NCI-H446 treated with DMSO at 0.1 percent for 48 hours (cell line): ENCODE results near the gene ADAP1.
"Not testable (repeated sequence)": the region's sequence is repeated elsewhere in the genome, so short reads cannot be mapped to it uniquely, and the experiment has no call there.

Source experiments
- DNase-seq: peaks from one replicate; lab custom pipeline; 2025; lab: John Stamatoyannopoulos, UW

ADAP1 gene

DNA sequence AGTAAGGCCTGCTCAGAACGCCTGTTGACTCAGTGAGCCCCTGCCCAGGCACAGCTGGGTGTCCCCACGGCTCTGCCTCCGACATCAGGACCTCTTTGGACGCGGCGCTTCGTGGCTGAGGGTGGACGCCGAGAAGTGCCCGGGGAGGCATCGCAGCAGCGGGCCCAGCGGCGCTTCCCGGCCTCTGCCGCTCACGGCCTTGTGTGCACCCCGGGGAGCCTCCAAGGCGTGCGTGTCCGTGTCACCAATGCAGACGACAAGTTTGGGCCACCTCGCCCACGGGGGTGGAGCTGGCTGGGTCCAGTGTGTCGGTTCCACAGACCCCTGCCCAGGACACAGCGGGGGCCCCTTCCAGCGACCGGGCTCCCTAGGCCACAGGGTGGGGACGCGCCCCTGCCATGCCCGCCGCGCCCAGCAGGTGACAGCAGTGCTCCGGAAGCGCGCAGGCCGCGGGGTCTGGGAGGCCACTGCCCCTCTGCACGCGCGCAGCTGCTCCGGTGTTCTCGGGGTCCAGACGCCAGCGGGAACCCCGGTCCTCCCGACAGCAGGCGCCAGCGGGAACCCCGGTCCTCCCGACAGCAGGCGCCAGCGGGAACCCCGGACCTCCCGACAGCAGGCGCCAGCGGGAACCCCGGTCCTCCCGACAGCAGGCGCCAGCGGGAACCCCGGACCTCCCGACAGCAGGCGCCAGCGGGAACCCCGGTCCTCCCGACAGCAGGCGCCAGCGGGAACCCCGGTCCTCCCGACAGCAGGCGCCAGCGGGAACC lies 45.7 kb downstream of the ADAP1 start:
- not testable (repeated sequence) for DNase-seq

DNA sequence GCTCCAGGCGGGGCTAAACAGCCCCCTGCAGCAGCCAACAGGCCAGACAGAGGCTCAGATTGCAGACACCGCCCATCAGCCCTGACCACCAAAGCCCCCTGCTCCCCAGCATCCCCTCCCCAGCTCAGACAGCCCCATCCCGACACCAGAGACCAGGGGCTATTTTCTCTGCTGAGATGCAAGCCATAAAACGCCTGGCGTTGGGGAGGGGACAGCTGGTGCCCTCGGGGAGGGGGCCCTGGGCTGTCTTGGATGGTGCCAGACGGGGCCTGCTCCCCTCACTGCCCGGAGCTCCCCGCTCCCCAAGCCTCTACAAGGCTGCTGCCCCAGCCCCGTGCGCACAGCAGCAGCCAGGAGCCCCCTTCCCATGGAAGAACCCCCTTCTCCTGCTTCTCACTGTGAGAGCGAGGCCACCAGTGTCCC lies 46.3 kb downstream of the ADAP1 start:
- DNase-seq: no peak

DNA sequence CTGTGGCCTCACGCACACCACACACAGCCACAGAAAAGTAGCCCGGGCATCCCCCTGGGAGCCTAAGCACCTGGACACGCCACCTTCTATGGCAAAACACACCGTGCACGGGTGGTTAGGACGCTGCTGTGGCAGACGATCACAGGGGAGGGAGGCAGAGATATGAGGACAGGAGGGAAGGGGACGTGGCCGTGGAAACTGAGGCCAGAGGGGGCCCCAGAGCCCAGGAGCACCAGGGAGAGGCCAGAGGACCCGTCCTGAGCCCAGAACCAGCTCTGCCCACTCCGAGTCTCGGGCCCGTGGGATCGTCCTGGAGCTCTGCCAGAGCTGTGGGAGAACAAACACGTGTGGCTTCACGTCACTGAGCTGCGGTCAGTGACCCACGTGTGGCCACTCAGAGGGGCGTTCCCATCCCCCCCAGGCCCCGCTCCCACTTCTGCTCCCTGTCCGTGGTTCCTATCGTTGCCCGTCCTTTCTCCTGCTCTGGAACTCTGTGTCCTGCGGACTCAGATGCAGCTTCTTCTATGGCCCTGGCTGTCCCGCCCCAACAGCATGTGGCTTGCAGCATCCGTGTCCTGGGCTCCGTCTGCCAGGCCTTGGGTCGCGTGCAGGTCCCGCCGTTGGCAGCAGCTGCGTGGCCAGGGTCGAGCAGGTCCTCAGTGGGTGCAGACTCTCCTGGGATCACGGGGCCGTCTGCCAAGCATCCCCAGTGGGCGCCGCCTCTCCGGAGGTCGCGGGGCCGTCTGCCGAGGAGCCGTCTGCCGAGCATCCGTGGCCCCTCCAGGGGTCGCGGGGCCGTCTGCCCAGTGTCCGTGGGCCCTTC lies 47.1 kb downstream of the ADAP1 start:
- DNase-seq: no peak

DNA sequence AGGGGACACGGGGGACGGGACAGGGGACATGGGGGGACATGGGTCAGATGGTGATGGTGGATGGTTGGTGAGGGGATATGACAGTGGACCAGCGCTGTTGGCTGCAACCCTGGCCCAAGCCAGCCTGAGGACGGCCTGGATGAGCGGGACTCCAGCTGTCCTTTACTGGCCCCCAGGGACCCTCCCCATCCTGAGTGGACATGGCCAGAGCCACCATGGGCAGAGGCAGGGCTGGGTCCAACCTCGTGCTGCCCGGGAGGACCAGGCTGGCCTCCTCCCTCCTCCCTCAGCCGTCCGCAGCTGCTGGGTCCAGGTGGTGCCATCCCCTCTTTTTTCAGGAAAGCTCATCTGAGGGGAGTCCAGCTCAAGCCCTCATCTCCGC lies 47.7 kb downstream of the ADAP1 start:
- DNase-seq: no peak

DNA sequence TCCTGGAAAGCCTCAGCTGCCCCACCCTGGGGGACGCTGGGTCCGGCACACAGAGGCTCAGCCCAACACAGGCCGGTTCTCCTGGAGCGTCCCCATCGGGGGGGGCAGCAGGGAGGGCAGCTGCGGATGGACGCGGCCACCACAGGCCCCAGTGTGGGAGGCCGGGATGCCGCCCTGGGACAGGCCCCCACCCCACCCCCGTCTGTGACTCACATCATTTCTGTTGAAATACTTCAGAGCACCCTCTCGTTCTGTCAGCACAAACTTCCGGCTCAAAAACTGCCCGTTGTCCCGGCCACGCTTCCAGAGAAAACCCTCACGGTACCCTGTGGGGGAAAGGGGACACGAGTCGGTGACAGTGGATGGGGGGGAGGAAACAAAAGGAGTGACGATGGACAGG lies 49.6 kb downstream of the ADAP1 start:
- DNase-seq: no peak

DNA sequence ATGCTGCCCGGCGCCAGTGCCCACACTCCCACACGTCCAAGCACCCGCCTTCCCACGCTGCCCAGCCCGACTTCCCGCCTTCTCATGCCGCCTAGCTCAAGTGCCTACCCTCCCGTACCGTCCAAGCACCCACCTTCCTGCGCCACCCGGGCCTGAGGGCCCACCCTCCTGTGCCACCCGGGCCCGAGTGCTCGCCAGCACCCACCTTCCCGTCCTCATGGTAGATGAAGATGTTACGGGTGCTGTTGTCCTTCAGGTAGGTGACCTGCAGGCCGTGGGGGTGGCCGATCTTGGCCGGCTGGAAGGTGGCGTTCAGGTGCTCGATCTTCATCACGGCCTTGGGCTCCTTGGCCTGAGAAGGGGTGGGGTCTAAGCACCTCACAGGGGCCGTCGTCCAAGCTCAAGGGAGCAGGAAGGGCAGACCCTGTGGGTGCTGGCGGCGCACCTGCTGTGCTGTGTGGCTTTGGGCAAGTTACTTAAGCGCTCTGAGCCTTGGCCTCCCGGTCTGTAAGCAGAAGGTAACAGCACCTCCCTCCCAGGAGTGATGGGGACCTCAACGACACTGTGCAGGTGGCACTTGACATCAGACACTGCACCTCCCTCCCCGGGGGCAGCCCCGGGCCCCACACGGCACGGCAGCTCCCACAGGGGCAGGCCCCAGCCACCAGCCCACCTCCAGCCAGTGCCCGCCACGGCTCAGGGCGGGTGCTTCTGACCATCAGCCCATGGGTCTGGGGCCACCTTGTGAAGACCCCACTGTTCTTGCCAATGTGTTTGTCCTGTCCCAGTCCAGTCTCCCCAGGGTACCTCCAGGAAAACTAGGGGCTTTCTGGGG lies 50.3 kb downstream of the ADAP1 start:
- DNase-seq: no peak

DNA sequence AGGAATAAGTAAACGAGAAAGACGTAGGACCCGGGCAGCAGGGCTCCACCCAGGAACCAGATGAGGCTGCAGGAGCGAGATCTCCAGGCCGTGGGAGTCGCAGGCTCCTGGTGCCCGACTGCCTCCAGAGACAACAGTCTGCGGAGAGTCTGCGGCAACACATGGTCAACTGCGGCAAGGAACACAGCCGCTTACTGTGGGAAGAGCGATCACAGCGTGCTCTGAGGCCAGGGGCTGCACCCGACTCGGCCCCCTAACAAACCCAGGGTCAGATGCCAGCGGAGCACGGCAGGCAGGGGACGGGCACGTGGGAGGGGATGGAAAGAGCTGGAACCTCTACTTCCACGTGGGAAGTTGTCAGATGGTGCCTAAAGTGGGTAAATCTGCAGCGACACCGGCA lies 51.5 kb downstream of the ADAP1 start:
- DNase-seq: no peak

DNA sequence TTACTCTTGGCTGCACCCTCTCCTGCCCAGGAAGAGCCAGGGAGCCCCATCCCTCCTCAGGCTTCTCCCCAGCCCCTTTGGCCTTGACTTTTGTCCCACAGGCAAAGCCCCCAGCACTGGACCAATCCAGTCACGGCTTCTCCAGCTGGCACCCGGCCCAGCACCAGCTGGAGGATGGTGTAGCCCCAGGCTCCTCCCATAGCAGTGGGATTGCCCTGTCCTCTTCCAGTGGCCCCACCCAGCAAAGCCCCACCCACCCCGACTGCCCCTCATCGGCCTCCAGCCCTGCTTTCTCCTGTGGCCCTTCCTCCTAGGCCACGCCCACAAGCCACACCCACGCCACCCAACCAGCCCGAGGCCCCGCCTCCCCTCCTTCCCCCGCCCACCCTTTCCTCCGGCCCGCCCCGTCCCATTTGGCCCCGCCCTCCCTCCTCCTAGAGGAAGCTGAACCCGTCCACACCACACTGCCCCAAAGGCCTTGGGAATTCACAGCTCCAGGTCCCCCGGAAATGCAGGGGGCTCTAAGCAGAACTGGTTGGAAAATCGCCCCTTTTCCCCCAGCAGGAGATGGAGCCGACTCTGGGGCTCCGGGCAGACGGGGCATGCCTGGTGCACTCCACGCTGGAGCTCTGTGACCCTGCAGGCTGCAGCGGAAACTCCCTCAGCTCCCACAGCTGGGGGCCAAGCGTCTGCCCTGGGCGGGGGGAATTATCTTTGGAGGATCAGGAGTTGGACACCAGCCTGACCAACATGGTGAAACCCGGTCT lies 52.9 kb downstream of the ADAP1 start:
- peak; percentile 55 for DNase-seq

DNA sequence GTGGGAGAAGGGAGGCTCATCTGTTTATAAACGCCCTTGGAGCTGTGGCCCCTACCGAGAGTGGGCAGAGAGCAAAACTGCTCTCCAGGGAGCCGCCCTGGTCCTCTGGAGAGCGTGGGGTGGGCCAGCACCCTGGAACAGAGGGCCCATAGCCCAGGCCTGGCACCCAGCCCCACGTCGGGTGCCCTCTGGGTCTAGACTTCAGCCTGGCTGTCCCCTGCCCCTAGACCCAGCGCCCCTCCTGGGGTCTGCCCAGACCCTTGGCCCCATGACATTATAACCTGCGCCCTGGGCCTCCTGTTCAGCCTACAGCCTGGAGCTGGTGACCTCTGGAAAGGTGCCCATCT lies 53.5 kb downstream of the ADAP1 start:
- no peak for DNase-seq

DNA sequence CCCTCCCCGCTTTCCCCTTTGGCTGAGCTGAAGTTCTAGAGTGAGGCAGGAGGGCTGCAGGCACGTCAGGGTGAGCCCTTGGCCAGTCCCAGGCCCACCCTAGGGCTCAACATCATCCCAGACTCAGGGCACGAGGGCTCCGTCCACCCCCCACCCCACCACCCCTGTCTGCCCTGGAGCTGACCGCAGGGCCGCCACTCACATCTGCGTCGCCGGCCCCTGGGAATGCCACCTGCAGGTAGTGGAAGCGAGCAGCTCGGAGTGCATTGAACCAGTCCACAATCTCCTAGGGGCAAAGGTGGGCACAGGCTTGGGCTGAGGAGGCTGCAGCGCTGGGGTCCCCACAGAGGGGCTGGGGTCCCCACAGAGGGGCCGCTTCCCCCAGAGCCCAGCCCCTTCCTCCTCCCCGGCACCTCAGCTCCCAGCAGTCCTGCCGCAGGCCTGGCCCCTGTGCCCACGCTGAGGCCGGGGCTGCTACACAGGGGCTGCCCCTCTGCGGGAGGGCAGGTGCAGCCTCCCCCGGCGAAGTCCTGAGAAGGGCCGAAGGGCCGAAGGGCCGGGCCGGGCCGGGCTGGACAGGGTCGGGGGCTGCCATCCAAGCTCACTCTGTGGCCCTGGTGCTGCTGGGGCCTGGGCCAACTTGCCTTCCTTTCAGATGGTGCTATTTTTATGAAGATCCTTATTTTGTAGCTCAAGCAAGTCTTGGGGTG lies 54.0 kb downstream of the ADAP1 start:
- no peak for DNase-seq

DNA sequence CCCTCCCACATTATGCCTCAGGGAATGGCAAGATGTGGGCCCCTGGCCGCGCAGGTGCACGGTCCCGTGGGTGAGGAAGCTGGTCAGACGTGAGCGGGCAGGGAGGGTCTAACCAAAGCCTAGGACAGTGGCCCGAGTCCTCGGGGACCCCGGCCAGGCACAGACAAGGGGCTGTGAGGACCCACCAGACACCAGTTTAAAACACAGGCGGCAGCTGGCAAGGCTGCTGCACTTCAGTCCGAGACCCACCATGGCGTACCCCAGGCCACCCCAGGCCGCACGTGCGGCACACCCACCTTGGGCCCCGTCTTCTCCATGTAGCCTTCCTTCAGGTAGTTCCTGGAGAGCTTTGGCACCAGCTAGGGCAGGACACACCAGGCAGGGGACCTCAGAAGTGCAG lies 54.7 kb downstream of the ADAP1 start:
- no peak for DNase-seq

DNA sequence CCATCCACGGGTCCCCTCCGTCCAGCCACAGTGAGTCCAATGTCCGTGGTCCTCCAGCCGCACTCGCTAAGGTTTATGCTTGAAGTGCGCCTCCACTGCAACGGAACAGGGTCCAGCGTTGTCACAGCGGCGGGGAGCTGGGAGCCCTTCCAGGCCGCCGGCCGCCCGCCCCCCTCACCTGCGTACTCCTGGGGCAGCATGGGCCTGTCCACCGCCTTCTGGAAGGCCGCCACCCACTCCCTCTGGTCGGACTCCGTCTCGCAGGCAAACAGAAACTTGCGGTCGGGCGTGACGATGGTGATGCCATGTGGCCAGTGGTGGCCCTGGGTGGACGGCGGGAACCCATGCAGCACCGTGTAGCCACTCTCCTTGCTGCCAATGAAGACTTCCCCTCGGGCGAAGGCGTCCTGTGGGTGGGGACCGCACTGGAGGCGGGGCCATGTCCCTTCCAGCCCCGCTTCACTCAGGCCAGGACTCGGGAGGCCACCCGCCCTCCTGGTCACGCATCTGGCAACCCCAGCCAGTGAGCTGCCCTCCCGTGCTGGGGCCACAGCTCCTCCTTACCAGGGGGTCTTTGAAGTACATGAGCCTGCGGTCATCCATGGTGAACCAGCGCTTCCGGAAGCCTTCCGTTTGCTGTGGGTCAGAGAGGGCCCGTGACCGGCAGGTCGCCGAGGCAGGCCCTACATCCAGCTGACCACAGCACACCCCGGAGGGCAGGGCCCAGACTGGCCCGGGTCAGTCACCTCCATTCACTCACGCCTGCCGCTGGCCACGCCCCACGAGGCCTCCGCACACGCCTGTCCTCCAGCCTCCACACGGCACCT lies 55.4 kb downstream of the ADAP1 start:
- no peak for DNase-seq

DNA sequence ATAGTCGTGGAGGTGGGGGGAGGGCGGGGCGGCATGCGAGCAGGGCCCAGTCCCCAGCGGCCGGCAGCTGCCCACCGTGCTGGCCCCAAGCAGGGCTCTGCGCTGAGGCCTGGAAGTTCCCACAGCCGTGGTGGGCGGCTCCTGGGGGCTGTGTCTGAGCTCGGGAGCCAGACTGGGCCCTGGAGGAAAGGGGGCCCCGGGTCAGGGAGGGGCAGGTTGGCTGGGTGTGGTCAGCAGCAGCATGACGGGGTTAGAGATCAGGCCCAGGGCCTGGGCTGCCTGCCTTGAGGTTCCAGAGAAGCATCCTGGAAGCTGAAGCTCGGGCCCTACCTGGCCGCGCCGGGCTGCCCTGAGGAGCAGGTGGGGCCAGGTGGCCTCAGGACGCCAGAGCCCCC lies 56.0 kb downstream of the ADAP1 start:
- DNase-seq: no peak

DNA sequence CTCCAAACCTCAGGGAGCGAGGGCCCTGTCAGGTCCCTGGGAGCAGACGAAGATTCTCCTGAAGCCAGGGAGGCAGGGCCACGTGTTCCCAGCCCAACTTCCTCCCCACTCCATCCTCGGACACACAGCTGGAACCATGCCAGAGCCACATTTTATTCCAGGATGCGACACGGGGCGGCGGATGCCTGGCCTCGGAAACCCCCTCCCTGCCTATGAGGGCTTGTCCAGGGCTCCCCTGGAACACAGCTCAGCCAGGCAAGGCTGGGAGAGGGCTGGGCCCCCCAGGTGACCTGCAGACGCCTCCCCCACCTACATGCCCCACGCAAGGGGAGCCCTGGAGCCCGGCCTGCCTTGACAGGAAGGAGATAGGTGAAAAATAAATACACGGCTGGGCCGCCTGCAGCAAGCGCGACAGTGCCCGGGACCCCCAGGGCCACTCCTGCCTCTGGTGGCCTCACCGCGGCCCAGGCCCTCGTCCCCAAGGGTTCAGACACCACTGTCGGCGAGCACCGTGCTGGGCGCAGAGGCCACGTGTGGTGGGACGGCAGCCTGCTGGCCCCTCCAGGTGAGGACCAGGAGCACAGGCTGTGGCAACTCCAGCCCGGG lies 56.6 kb downstream of the ADAP1 start:
- no peak for DNase-seq

DNA sequence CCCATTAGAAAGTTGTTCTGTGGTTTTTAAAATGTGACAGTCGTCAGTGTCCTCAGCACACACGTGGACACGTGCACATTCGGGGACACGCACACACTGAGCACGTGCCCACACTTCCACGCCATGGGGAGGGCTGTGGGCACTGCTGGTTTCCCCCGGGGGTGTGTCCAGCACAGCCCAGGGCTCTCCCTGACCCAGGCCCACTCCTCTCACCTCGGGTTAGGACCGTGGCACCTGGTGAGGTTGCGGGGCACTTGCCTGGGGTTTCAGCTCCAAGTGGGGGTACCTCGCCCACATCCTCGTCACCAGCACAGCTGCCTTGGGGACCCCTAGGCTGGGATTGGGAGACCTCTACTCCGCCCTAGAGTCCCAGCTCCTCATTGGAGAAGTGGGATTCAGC lies 57.4 kb downstream of the ADAP1 start:
- no peak for DNase-seq

DNA sequence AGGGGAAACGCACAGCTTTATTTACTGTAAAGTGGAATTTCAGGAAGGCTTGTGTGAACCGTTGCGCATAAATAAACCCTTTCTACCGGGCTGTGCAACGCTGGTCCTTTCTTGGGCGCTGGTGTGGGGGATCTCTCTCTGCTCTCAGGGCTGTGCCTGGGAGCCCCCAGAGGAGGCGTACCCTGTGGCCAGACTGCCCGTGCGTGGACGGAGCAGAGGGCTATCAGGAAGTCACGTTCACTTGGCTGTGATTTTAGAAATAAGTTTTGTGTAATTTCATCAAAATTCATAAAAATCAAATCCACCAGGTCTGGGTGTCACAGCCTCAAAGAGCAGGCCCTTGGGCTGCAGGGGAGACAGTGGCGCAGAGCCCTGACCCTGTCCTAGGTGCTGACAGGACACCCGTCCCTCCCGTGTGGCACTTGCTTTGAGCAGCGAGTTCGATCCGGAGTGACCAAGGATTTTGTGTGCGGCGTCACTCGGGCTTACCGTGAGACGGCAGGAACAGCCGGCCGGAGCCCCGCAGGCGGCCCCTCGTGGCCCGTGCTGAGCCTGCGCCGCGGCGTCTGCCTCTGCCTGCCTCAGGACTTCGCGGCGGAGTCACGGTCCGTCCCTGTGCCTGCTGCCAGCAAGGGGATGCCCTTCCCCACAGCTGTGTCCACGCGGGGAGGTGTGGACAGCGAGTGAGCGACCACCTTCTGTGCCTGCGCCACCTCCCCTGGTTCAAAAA lies 58.0 kb downstream of the ADAP1 start:
- DNase-seq: no peak

DNA sequence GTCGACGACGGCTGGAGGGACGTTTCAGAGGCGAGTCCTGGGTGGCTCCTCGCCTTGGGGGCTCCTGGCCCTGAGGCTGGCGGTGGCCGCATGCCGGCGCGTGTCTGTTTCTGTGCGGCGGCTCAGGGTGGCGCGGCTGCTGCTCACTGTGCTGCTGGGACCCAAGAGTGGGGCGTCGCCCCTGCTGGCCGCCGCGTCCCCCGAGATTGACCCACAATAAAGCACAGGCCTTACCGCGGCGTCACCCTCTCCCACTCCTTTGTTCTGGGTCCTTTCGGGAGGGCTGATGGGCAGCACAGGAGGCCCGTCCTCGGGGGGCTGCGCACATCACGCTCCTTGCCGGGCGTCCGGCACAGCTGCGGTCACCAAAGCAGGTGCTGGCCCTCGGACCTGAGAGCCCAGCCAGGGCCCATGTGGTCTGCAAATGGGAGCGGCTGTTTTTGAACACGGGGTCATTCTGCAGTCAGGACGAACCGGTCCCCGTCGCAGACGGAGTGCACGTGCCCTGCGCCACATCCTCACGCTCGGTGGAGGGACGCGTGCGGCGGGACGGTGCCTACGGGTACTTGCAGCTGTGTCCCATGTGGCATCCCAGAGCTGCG lies 58.9 kb downstream of the ADAP1 start:
- no peak for DNase-seq

DNA sequence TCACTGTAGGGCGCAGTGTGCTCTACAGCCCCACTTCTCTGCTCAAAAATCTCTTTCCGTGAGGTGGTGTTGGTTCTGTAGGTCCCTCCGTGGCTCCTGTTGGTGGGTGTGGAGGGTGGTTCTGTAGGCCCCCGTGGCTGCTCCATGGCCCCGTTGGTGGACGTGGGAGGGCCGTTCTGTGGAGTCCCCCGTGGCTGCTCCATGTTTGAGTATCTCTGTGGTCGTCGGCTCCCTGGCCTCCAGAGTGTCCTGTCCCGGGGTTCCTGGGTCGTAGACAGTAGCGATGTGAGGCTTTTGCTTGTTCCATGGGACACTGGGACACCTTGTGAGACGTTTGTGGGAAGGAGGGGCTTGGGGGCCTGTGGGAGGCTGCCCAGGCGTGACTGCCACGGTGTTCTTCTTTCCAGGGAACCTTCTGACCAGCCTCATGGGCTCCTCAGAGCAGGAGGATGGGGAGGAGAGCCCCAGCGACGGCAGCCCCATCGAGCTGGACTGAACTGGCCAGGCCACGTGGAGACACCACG lies 59.5 kb downstream of the ADAP1 start:
- DNase-seq: no peak
